Vagina (tissue), 2 donors: ENCODE measurements around the gene TNRC18. TPM values are rescaled to one million over a fixed set of nuclear protein-coding genes. Genes with fewer than 3 reads are reported as not detected.
"Not testable (repeated sequence)": the region's sequence is repeated elsewhere in the genome, so short reads cannot be mapped to it uniquely, and the experiment has no call there.

Source experiments
- DNase-seq, 2 donors: peaks; one replicate each; pipeline ENCODE4 v3.0.0-alpha.2; 2017; ENCODE audit errors: extremely low spot score in 2 of 2
- H3K27ac ChIP-seq: fragments of 200-600 bp; sonication (generic); one replicate; pipeline ENCODE4 v1.5.1; 2019
- H3K27me3 ChIP-seq: fragments of 200-600 bp; sonication (generic); one replicate; pipeline ENCODE4 v1.5.1; 2019
- H3K36me3 ChIP-seq, 2 donors: fragments of 200-600 bp; sonication (generic); one replicate each; pipeline ENCODE4 v1.5.1; 2017 to 2019
- H3K4me1 ChIP-seq: fragments of 200-600 bp; sonication (generic); one replicate; pipeline ENCODE4 v1.5.1; 2019
- H3K4me3 ChIP-seq, 2 donors: fragments of 200-600 bp; sonication (generic); 1 replicate in 1 of 2; 2 replicates in 1 of 2; pipeline ENCODE4 v1.5.1; 2016 to 2019
- H3K9me3 ChIP-seq: fragments of 200-600 bp; sonication (generic); one replicate; pipeline ENCODE4 v1.5.1; 2019
- POLR2A ChIP-seq, 2 donors: fragments of 450-650 bp; IDR thresholded peaks; one replicate each; pipeline ENCODE4 v1.6.1; 2017; ENCODE audit warnings: antibody characterized with exemption in 2 of 2, mild to moderate bottlenecking in 2 of 2, moderate library complexity in 2 of 2
- POLR2AphosphoS5 ChIP-seq, 2 donors: sonication (generic); formaldehyde crosslinking; IDR thresholded peaks; one replicate each; pipeline ENCODE4 v1.9.0; 2017; ENCODE audit warnings: antibody characterized with exemption in 2 of 2, mild to moderate bottlenecking in 2 of 2, low read depth in 1 of 2; ENCODE audit not compliant: insufficient read depth in 1 of 2
- intact Hi-C: fragments of 100-400 bp; cut with DNase I; formaldehyde crosslinking; loops from one replicate; pipeline ENCODE4 v1.15.1; 2023
- total RNA-seq: library from RNA; depleted of rRNA; stranded (reverse); fragments of >200 nt; gene quantifications from one replicate; pipeline ENCODE4 v1.2.3, GENCODE V29; 2016
- TF ChIP-seq, protein P1 (sequence below), 3 experiments: fragments of 450-650 bp in 2 of 3; fragments of 200-600 bp in 1 of 3; sonication (generic) in 1 of 3; IDR thresholded peaks; one replicate each; pipeline ENCODE4 v1.5.1; 2017 to 2019; ENCODE audit warnings: antibody characterized with exemption in 3 of 3, mild to moderate bottlenecking in 2 of 3, moderate library complexity in 2 of 3

Gene TNRC18
- total RNA-seq, 1 donor from 2014 or later: 79.8 TPM

DNA sequence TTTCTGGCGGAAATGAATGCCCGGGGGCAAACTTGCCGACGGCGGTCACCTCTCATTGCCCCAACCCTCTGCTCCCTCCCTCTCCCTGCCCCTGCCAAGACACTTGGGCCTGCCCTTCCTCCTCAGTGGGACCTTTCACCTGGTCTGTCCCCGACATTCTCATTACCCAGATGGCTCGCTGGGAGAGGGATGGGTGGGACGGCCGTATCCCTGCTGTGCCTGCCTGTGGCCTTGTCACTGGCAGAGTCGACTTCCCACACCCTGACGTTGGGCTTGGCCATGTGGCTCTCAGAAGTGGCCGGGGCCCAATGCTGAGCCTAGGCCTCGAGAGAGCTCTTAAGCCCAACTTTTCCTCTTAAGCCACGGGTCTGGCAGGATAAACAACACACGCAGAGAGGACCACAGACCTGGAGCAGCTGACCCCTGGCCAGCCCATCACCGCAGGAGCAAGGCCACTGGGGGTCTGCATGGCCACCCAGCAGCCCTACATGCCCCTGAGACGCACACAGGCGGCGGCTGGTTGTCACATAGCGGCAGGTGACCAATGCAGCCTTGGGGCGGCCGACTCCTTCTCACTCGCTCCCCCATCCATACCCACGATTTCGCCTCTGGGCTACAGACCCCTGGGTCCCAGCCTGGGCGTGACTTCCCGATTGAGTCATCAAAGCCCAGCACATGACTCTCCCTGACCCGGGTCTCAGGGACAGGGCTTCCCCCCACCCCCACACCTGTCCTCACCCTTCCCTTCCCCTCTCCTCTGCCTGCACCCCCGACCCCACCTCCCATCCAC, 100.8 kb downstream of the TNRC18 start:
- intact Hi-C loops: no loop called here
- H3K36me3 ChIP-seq: peaks cover 4 to 91% of the 10 kb centered on the region in 2 donors
- no peaks in the 10 kb centered on the region for H3K27me3 ChIP-seq
- H3K4me1 ChIP-seq: no peaks in the 10 kb centered on the region
- H3K4me3 ChIP-seq: no peak overlapping the region
- DNase-seq: no peak
- no peak overlapping the region for H3K27ac ChIP-seq
- H3K9me3 ChIP-seq: no peaks in the 10 kb centered on the region
- no peak for TF ChIP-seq POLR2AphosphoS5 (IDR thresholded peaks at IDR 0.05; ENCODE audit: insufficient read depth in 1 of 2, low read depth in 1 of 2)
- TF ChIP-seq POLR2A (IDR thresholded peaks at IDR 0.05): no peak
- TF ChIP-seq, protein P1, sequence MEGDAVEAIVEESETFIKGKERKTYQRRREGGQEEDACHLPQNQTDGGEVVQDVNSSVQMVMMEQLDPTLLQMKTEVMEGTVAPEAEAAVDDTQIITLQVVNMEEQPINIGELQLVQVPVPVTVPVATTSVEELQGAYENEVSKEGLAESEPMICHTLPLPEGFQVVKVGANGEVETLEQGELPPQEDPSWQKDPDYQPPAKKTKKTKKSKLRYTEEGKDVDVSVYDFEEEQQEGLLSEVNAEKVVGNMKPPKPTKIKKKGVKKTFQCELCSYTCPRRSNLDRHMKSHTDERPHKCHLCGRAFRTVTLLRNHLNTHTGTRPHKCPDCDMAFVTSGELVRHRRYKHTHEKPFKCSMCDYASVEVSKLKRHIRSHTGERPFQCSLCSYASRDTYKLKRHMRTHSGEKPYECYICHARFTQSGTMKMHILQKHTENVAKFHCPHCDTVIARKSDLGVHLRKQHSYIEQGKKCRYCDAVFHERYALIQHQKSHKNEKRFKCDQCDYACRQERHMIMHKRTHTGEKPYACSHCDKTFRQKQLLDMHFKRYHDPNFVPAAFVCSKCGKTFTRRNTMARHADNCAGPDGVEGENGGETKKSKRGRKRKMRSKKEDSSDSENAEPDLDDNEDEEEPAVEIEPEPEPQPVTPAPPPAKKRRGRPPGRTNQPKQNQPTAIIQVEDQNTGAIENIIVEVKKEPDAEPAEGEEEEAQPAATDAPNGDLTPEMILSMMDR (IDR thresholded peaks at IDR 0.05): no peak

DNA sequence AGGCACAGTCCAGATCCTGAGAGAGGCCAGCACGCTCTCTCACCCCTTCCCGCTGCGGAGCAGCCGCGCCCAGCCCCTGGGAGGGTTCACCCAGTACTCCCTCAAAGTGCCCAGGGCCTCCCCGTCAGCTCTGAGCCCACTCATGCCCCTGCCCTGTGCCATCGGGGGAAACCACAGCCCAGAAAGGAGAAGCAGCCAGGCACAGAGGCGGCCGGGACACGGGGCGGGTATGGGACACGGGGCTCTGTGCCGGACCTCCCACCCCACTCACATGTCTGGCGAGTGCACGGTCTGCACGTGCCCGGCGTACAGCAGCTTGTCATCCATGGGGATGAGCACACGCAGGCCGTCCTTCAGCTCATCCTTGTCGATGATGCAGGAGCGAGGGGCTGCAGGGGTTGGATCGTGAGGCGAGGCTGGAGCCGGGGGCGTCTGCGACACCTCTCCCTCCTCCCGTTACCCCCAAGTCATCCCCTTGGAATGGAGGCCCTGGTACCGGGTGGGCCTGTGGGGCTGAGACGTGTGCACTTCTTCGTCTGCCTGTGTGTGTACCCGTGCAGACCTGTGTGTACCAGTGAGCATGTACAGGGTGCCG, 102.7 kb downstream of the TNRC18 start:
- Histone ChIP-seq H3K4me3 (no peak overlapping the region), H3K27ac (no peak overlapping the region), H3K27me3 (no peaks in the 10 kb centered on the region), H3K36me3 (peaks cover 4 to 88% of the 10 kb centered on the region in 2 donors), H3K9me3 (no peaks in the 10 kb centered on the region), H3K4me1 (no peaks in the 10 kb centered on the region)
- intact Hi-C loops: no loop called here
- DNase-seq: no peak
- TF ChIP-seq POLR2AphosphoS5 (IDR thresholded peaks at IDR 0.05; ENCODE audit: insufficient read depth in 1 of 2, low read depth in 1 of 2): no peak
- TF ChIP-seq, protein P1 (IDR thresholded peaks at IDR 0.05): no peak
- no peak for TF ChIP-seq POLR2A (IDR thresholded peaks at IDR 0.05)

DNA sequence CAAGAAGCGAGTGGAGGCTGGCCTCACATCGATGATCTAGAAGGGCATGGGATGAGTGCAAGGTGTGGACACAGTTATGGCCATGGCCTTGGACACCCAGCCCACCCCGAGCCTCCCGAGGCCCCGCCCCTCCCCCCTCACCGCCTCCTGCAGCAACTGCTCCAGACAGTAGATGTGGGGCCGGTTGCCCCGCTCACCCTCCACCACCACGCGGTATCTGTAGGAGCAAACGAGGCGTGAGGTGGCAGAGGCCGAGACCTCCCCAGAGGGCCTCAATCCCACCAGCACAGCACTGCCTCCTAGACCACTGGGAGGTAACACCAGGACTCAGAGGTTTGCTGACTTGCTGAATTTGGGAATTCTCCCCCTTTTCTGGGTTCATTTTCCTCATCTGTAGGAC, 103.2 kb downstream of the TNRC18 start:
- no peaks in the 10 kb centered on the region for H3K4me1 ChIP-seq
- H3K4me3 ChIP-seq: no peak overlapping the region
- peaks cover 4 to 91% of the 10 kb centered on the region in 2 donors for H3K36me3 ChIP-seq
- no peak overlapping the region for H3K27ac ChIP-seq
- H3K9me3 ChIP-seq: no peaks in the 10 kb centered on the region
- no peaks in the 10 kb centered on the region for H3K27me3 ChIP-seq
- no peak for DNase-seq
- intact Hi-C loops: no loop called here
- TF ChIP-seq, protein P1 (IDR thresholded peaks at IDR 0.05): no peak
- TF ChIP-seq POLR2AphosphoS5 (IDR thresholded peaks at IDR 0.05; ENCODE audit: insufficient read depth in 1 of 2, low read depth in 1 of 2) (no peak), POLR2A (IDR thresholded peaks at IDR 0.05) (no peak)

DNA sequence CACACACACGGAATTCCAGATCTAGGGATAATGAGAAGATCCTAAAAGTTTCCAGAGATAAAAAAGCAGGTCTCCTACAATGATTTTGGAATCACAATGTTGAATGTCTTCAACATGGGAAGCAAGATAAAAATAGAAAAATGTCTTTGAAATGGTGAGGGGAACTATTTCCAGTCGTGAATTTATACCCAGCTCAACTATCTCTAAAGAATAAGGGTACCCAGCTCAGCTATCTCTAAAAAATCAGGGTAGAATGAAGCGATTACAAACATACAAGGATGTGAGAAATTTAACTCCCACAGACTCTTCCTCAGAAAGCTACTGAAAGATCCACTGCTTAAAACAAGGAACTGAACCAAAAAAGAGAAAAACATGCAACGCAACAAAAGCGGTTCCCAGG, 105.0 kb downstream of the TNRC18 start:
- intact Hi-C loops, H3K27ac ChIP-seq, H3K4me1 ChIP-seq, H3K9me3 ChIP-seq, H3K27me3 ChIP-seq, DNase-seq, H3K4me3 ChIP-seq: not testable (repeated sequence)
- peaks cover 4 to 87% of the 10 kb centered on the region in 2 donors for H3K36me3 ChIP-seq

DNA sequence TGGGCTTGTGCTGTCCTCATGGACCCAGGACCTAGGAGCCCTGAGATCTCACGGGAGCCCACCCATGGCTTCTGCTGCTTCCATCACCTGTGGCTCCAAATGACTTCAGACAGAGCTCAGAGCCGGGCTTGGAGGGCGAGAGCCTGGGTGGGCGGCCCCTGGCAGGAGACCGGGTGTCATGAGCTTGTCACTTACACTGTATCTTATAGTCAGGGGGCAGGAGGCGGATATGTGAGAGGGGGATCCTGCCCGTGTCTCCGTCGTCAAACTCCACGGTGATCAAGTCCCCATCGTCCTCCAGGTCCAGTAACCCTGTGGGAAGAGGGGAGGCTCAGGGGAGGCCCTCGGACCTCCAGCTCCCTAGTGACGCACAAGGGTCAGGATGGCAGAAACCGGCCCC, 107.9 kb downstream of the TNRC18 start:
- intact Hi-C loops: no loop called here

More for the DNA sequence above, 107.9 kb downstream of the TNRC18 start:
- no peak overlapping the region for H3K4me3 ChIP-seq
- H3K36me3 ChIP-seq: peaks cover 4 to 78% of the 10 kb centered on the region in 2 donors
- no peaks in the 10 kb centered on the region for H3K4me1 ChIP-seq
- no peak overlapping the region for H3K27ac ChIP-seq
- DNase-seq: no peak
- no peaks in the 10 kb centered on the region for H3K9me3 ChIP-seq
- no peaks in the 10 kb centered on the region for H3K27me3 ChIP-seq
- TF ChIP-seq POLR2AphosphoS5 (IDR thresholded peaks at IDR 0.05; ENCODE audit: insufficient read depth in 1 of 2, low read depth in 1 of 2) (no peak), POLR2A (IDR thresholded peaks at IDR 0.05) (no peak)
- TF ChIP-seq, protein P1 (IDR thresholded peaks at IDR 0.05): no peak
